HEK293 (cell line): ENCODE data around the gene DACT2.
"Not testable (repeated sequence)": the region's sequence is repeated elsewhere in the genome, so short reads cannot be mapped to it uniquely, and the experiment has no call there.

Source experiments
- CTCF ChIA-PET: fragments of 350-600 bp; formaldehyde crosslinking; extraction: SDS; loops from one replicate; lab custom pipeline; 2021; ENCODE audit warnings: antibody characterized with exemption; lab: Yijun Ruan, JAX
- POLR2A ChIA-PET: fragments of 300-600 bp; formaldehyde crosslinking; extraction: SDS; loops from one replicate; lab custom pipeline; 2020; ENCODE audit warnings: antibody characterized with exemption, inconsistent platforms; lab: Yijun Ruan, JAX
- H3K27ac ChIP-seq: fragments of 200-500 bp; sonication (Bioruptor generic); 2 replicates; pipeline ENCODE4 v1.5.1; 2014; ENCODE audit warnings: low read depth, low read length, control low read depth, inconsistent platforms; ENCODE audit errors: extremely low read depth
- H3K36me3 ChIP-seq, 2 experiments: fragments of 200-500 bp in 1 of 2; sonication (Bioruptor generic) in 1 of 2; 1 replicate in 1 of 2; 2 replicates in 1 of 2; pipeline ENCODE4 v1.5.1; 2014 to 2017; ENCODE audit warnings: inconsistent platforms in 2 of 2, low read length in 2 of 2; ENCODE audit not compliant: control insufficient read depth in 2 of 2, insufficient read depth in 1 of 2
- H3K4me1 ChIP-seq: fragments of 200-500 bp; sonication (Bioruptor generic); 2 replicates; pipeline ENCODE4 v1.5.1; 2014; ENCODE audit warnings: mild to moderate bottlenecking, low read length, inconsistent platforms; ENCODE audit not compliant: control insufficient read depth, insufficient read depth
- H3K4me3 ChIP-seq: 2 replicates; pipeline ENCODE4 v1.5.1; 2011; ENCODE audit warnings: low read depth, mild to moderate bottlenecking, control low read depth, low read length, moderate library complexity
- H3K9me3 ChIP-seq: fragments of 200-500 bp; sonication (Bioruptor generic); 2 replicates; pipeline ENCODE4 v1.5.1; 2014; ENCODE audit warnings: low read depth, low read length, inconsistent platforms; ENCODE audit not compliant: control insufficient read depth, insufficient read depth
- HOXA7 ChIP-seq: sonication (generic); formaldehyde crosslinking; IDR thresholded peaks from 2 replicates; pipeline ENCODE4 v1.8.1; 2022; ENCODE audit warnings: missing genetic modification reagents, borderline replicate concordance
- HOXC10 ChIP-seq: sonication (generic); formaldehyde crosslinking; IDR thresholded peaks from 2 replicates; pipeline ENCODE4 v1.8.1; 2023; ENCODE audit warnings: mild to moderate bottlenecking, missing genetic modification reagents
- ZNF10 ChIP-seq: fragments of 450-650 bp; formaldehyde crosslinking; IDR thresholded peaks from 2 replicates; pipeline ENCODE4 v1.5.1; 2017; ENCODE audit warnings: missing biosample characterization, missing genetic modification characterization
- ZNF121 ChIP-seq: fragments of 450-650 bp; formaldehyde crosslinking; IDR thresholded peaks from 2 replicates; pipeline ENCODE4 v1.5.1; 2016; ENCODE audit warnings: missing biosample characterization, missing genetic modification characterization
- ZNF146 ChIP-seq: fragments of 450-650 bp; formaldehyde crosslinking; IDR thresholded peaks from 2 replicates; pipeline ENCODE4 v1.5.1; 2016; ENCODE audit warnings: missing biosample characterization, missing genetic modification characterization
- ZNF16 ChIP-seq: fragments of 450-650 bp; formaldehyde crosslinking; IDR thresholded peaks from 2 replicates; pipeline ENCODE4 v1.5.1; 2016; ENCODE audit warnings: low read depth, missing biosample characterization, missing genetic modification characterization
- ZNF19 ChIP-seq: fragments of 450-650 bp; formaldehyde crosslinking; IDR thresholded peaks from 2 replicates; pipeline ENCODE4; 2016; ENCODE audit warnings: missing biosample characterization, missing genetic modification characterization, low read depth
- ZNF544 ChIP-seq: fragments of 450-650 bp; formaldehyde crosslinking; IDR thresholded peaks from 2 replicates; pipeline ENCODE4 v1.5.0; 2017; ENCODE audit warnings: missing biosample characterization, missing genetic modification characterization
- ZNF660 ChIP-seq: fragments of 450-650 bp; IDR thresholded peaks from 2 replicates; pipeline ENCODE4 v1.5.1; 2018; ENCODE audit warnings: missing biosample characterization, mild to moderate bottlenecking, missing genetic modification characterization
- ZNF670 ChIP-seq: fragments of 450-650 bp; formaldehyde crosslinking; IDR thresholded peaks from 2 replicates; pipeline ENCODE4 v1.5.1; 2016; ENCODE audit warnings: missing biosample characterization, missing genetic modification characterization, low read depth
- ZNF747 ChIP-seq: fragments of 450-650 bp; formaldehyde crosslinking; IDR thresholded peaks from 2 replicates; pipeline ENCODE4 v1.5.1; 2016; ENCODE audit warnings: missing biosample characterization, missing genetic modification characterization
- TF ChIP-seq, protein P1 (sequence below): fragments of 450-650 bp; formaldehyde crosslinking; IDR thresholded peaks from 2 replicates; pipeline ENCODE4 v1.5.1; 2017; ENCODE audit warnings: missing biosample characterization, missing genetic modification characterization
- TF ChIP-seq, protein P2 (sequence below): fragments of 450-650 bp; formaldehyde crosslinking; IDR thresholded peaks from 2 replicates; pipeline ENCODE4 v1.5.1; 2016; ENCODE audit warnings: missing biosample characterization, missing genetic modification characterization
- TF ChIP-seq, protein P3 (sequence below): fragments of 450-650 bp; formaldehyde crosslinking; IDR thresholded peaks from 2 replicates; pipeline ENCODE4 v1.5.1; 2016; ENCODE audit warnings: missing biosample characterization, missing genetic modification characterization

DACT2 gene

DNA sequence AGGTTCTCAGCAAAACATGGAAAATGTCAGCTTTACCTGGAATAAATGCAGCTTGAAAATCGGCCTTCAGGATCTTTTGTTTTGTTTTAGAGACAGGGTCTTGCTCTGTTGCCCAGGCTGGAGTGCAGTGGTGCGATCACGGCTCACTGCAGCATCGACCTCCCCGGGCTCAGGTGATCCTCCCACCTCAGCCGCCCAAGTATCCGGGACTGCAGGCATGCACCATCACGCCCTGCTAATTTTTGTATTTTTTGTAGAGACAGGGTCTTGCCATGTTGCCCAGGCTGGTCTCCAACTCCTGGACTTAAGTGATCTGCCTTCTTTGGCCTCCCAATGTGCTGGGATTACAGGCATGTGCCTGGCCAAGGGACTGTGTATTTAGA, 7.5 kb downstream of the DACT2 start:
- POLR2A ChIA-PET, H3K4me1 ChIP-seq, H3K27ac ChIP-seq, H3K4me3 ChIP-seq, H3K9me3 ChIP-seq, H3K36me3 ChIP-seq: not testable (repeated sequence)
- CTCF ChIA-PET: interaction anchor here (0.6 to 0.7 kb wide), 3 partner anchors 20 to 26 kb away, joined by 3 to 4 read pairs (median 3); no protein-coding TSS in a partner anchor
- TF ChIP-seq ZNF121 (tag by site-specific recombination): peak; percentile 90

DNA sequence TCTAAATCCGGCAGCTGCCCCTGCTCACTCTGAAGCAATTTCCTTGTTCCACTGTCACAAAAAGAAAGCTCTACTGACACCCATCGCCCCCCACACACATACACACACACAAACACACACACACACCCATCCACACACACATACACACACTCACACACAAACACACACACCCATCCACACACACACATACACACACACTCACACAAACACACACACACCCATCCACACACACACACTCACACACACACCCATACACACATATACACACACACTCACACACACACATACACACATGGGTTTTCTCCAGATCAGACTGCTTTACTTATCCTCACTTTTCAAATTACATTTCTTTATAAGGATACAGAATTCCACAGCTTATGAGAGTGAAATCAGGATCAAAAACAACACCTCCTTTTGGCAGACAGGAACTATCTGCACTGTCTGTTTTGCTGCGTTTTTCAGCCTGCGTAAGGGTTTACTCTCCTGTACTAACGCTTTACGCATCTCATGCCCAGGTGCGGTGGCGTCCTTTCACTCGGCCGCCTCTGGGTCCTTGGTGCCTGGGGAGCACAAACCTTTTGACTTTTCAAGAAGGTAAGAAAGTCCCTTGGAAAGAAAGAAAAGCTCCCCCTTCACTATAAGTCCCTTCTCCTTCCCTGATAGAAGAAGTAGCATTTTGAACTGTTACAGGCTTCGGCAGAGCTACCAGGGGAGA, 8.0 kb downstream of the DACT2 start:
- Histone ChIP-seq H3K36me3 (no peaks in the 10 kb centered on the region), H3K4me3 (no peak overlapping the region), H3K4me1 (no peaks in the 10 kb centered on the region), H3K9me3 (no peaks in the 10 kb centered on the region), H3K27ac (no peak overlapping the region)
- TF ChIP-seq, protein P1, sequence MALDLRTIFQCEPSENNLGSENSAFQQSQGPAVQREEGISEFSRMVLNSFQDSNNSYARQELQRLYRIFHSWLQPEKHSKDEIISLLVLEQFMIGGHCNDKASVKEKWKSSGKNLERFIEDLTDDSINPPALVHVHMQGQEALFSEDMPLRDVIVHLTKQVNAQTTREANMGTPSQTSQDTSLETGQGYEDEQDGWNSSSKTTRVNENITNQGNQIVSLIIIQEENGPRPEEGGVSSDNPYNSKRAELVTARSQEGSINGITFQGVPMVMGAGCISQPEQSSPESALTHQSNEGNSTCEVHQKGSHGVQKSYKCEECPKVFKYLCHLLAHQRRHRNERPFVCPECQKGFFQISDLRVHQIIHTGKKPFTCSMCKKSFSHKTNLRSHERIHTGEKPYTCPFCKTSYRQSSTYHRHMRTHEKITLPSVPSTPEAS (tag by site-specific recombination): peak; percentile 100
- no peak for TF ChIP-seq ZNF747
- ChIA-PET CTCF (interaction anchor here (0.6 to 0.7 kb wide), 3 partner anchors 24 to 311 kb away, joined by 3 to 4 read pairs (median 3); no protein-coding TSS in a partner anchor), POLR2A (no interaction called here)

DNA sequence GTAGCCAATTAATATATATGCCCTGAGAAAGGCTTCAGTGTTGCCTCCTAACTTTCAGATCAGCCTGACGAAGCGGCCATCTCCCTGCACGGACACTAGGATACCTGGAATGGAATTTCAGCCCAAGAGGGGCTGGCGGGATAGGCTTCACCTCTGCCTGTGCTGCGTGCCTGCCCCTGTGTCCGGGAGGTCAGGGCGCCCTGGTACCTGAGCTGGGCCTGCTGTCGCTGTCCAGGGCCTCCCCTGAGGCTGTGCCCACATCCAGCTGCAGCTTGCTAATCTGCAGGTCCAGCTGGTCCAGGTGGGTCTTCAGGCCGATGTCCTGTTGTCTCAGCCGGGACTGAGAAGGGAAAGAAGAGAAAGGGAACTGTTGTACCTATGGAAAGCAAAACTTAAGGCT, 8.6 kb downstream of the DACT2 start:
- POLR2A ChIA-PET: no interaction called here
- no peaks in the 10 kb centered on the region for H3K9me3 ChIP-seq
- H3K36me3 ChIP-seq: no peaks in the 10 kb centered on the region
- H3K4me1 ChIP-seq: no peaks in the 10 kb centered on the region
- CTCF ChIA-PET: interaction anchor here (0.6 kb wide), 1 partner anchor 312 kb away, joined by 4 read pairs; no protein-coding TSS in a partner anchor
- H3K27ac ChIP-seq: no peak overlapping the region
- TF ChIP-seq, protein P2, sequence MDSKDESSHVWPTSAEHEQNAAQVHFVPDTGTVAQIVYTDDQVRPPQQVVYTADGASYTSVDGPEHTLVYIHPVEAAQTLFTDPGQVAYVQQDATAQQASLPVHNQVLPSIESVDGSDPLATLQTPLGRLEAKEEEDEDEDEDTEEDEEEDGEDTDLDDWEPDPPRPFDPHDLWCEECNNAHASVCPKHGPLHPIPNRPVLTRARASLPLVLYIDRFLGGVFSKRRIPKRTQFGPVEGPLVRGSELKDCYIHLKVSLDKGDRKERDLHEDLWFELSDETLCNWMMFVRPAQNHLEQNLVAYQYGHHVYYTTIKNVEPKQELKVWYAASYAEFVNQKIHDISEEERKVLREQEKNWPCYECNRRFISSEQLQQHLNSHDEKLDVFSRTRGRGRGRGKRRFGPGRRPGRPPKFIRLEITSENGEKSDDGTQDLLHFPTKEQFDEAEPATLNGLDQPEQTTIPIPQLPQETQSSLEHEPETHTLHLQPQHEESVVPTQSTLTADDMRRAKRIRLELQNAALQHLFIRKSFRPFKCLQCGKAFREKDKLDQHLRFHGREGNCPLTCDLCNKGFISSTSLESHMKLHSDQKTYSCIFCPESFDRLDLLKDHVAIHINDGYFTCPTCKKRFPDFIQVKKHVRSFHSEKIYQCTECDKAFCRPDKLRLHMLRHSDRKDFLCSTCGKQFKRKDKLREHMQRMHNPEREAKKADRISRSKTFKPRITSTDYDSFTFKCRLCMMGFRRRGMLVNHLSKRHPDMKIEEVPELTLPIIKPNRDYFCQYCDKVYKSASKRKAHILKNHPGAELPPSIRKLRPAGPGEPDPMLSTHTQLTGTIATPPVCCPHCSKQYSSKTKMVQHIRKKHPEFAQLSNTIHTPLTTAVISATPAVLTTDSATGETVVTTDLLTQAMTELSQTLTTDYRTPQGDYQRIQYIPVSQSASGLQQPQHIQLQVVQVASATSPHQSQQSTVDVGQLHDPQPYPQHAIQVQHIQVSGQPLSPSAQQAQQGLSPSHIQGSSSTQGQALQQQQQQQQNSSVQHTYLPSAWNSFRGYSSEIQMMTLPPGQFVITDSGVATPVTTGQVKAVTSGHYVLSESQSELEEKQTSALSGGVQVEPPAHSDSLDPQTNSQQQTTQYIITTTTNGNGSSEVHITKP: no peak
- TF ChIP-seq, protein P3, sequence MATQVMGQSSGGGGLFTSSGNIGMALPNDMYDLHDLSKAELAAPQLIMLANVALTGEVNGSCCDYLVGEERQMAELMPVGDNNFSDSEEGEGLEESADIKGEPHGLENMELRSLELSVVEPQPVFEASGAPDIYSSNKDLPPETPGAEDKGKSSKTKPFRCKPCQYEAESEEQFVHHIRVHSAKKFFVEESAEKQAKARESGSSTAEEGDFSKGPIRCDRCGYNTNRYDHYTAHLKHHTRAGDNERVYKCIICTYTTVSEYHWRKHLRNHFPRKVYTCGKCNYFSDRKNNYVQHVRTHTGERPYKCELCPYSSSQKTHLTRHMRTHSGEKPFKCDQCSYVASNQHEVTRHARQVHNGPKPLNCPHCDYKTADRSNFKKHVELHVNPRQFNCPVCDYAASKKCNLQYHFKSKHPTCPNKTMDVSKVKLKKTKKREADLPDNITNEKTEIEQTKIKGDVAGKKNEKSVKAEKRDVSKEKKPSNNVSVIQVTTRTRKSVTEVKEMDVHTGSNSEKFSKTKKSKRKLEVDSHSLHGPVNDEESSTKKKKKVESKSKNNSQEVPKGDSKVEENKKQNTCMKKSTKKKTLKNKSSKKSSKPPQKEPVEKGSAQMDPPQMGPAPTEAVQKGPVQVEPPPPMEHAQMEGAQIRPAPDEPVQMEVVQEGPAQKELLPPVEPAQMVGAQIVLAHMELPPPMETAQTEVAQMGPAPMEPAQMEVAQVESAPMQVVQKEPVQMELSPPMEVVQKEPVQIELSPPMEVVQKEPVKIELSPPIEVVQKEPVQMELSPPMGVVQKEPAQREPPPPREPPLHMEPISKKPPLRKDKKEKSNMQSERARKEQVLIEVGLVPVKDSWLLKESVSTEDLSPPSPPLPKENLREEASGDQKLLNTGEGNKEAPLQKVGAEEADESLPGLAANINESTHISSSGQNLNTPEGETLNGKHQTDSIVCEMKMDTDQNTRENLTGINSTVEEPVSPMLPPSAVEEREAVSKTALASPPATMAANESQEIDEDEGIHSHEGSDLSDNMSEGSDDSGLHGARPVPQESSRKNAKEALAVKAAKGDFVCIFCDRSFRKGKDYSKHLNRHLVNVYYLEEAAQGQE: peak; percentile 59; the same call in 1 of the 2 replicates
- no peak for TF ChIP-seq ZNF660 (tag by site-specific recombination)
- no peak for TF ChIP-seq HOXA7 (CRISPR knock-in tag)
- no peak overlapping the region for H3K4me3 ChIP-seq

DNA sequence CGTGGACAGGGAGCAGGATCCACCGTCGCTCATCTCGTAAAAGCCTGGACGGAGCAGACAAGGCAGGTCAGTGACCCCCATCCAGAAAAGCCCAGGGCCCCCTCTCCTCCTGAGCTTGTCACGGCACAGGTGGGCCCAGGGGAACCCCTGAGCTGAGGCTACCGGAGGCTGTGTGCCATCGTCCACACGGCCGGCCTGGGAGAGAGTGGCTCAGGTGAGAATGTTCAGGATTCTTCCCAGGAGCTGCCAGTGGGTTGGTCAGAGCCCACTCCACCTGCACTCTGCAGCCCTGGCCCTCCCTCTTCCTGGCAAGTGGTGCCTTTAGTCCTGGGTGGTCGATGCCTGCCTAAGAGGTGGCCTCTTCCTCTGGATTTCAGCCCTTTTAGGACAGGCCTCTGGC, 9.2 kb downstream of the DACT2 start:
- Histone ChIP-seq H3K9me3 (no peaks in the 10 kb centered on the region), H3K27ac (no peak overlapping the region), H3K4me3 (no peak overlapping the region), H3K4me1 (no peaks in the 10 kb centered on the region), H3K36me3 (no peaks in the 10 kb centered on the region)
- POLR2A ChIA-PET: no interaction called here
- CTCF ChIA-PET: no interaction called here
- TF ChIP-seq ZNF19 (tag by site-specific recombination) (no peak), ZNF544 (no peak), HOXC10 (no peak), ZNF670 (tag by site-specific recombination) (no peak), ZNF146 (tag by site-specific recombination) (no peak), ZNF16 (tag by site-specific recombination) (no peak), ZNF10 (no peak)
